Measurements from ENCODE around the gene TNFRSF18. TPM values are rescaled to one million over a fixed set of nuclear protein-coding genes. Genes with fewer than 3 reads are reported as not detected.
A peak's percentile ranks its signal among the peaks of the same experiment; 100 is the strongest.
"Not testable (repeated sequence)": the region's sequence is repeated elsewhere in the genome, so short reads cannot be mapped to it uniquely, and the experiment has no call there.

TNFRSF18 gene
- total and polyA plus RNA-seq, 8 donors, result 0.37 to 11.9 (median 2.6) TPM; not detected in 4

DNA sequence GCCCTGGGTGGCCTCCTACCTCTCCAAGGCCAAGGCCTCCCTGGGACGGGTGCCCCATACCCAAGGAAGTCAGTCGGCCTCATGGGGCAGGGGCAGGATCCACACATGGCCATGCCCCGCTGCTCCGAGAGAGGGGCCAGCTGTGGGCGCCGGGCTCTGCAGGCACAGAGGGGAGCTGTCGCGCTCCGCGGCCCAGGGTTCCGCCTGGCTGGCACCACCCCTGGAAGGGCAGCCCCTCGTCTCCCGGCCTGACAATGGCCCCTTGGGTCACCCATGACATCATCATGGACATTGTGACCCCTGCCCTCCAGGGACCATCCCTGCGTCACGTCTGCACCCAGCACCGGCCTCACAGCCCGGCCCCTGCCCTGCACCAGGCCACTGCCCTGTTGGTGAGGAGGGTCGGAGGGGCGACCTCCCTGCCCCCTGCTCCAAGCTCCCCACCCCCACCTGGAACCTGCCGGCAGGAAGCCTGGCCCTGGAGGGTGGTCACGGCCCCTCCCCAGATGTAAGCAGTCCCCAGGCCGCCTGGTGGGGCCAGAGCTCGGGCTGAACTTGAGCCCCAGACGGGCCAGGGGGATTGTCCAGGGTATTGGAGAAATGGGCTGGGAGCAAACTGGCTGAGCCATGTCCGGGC, 26.9 kb downstream of the TNFRSF18 start:
- WGBS, 5 donors, result 86 to 100% (median 91%) methylated on average over 1 to 25 of the region's 25 CpGs
- intact Hi-C loops (cut with DNase I; ENCODE audit: low total_unique reads), result loop anchor here (10.0 kb wide), 1 partner anchor 45 kb away; no protein-coding TSS in a partner anchor

DNA sequence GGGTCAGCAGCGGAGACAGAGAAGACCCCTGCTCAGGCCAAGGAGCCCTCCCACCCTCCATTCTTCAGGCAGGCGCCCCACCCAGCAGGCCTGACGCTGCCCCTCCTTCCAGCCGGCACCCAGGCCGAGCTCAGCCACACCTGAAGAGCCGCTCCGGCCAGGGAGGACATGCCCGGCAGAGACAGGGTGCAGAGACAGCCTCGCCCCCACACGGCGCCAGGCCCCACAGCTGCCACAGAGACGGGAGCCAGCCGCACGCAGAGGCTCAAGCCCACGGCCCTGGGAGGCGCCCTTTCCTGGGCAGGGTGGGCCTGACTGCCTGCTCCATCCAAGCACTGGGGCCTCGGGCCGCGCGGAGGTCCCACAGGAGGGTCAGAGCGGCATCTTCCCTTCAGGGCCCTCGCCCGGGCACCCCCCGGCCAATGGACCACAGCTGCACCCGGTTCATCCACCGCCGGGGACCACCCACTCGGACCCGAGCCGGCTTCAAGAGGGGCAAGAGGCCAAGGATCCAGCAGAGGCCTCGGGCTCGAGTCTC, 27.5 kb downstream of the TNFRSF18 start:
- H3K36me3 ChIP-seq, result no peaks in the 10 kb centered on the region
- H3K4me1 ChIP-seq, result peaks cover 0 to 3% (median 3%) of the 10 kb centered on the region in 4 donors
- intact Hi-C loops (cut with DNase I; ENCODE audit: low total_unique reads), result loop anchor here (10.0 kb wide), 1 partner anchor 46 kb away; no protein-coding TSS in a partner anchor
- no peak for TF ChIP-seq POLR2A (IDR thresholded peaks at IDR 0.05)
- no peak for TF ChIP-seq POLR2AphosphoS5 (IDR thresholded peaks at IDR 0.05)
- no peak for TF ChIP-seq EP300 (IDR thresholded peaks at IDR 0.05)
- TF ChIP-seq, protein P1, sequence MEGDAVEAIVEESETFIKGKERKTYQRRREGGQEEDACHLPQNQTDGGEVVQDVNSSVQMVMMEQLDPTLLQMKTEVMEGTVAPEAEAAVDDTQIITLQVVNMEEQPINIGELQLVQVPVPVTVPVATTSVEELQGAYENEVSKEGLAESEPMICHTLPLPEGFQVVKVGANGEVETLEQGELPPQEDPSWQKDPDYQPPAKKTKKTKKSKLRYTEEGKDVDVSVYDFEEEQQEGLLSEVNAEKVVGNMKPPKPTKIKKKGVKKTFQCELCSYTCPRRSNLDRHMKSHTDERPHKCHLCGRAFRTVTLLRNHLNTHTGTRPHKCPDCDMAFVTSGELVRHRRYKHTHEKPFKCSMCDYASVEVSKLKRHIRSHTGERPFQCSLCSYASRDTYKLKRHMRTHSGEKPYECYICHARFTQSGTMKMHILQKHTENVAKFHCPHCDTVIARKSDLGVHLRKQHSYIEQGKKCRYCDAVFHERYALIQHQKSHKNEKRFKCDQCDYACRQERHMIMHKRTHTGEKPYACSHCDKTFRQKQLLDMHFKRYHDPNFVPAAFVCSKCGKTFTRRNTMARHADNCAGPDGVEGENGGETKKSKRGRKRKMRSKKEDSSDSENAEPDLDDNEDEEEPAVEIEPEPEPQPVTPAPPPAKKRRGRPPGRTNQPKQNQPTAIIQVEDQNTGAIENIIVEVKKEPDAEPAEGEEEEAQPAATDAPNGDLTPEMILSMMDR (IDR thresholded peaks at IDR 0.05), result no peak
- no peak overlapping the region for H3K27ac ChIP-seq
- no peak for DNase-seq
- H3K27me3 ChIP-seq, result peaks cover 0 to 88% (median 2%) of the 10 kb centered on the region in 3 donors
- H3K4me3 ChIP-seq, result no peak overlapping the region
- H3K9me3 ChIP-seq, result no peaks in the 10 kb centered on the region
- WGBS, 5 donors, result 86 to 100% (median 93%) methylated on average over 5 to 32 of the region's 32 CpGs

More for the DNA sequence above, 26.9 kb downstream of the TNFRSF18 start:
- peaks cover 0 to 82% (median 0%) of the 10 kb centered on the region in 3 donors for H3K27me3 ChIP-seq
- no peaks in the 10 kb centered on the region for H3K4me1 ChIP-seq
- DNase-seq, result peak in 1 of 2 donors; percentile 8
- no peaks in the 10 kb centered on the region for H3K9me3 ChIP-seq
- no peak overlapping the region for H3K27ac ChIP-seq
- H3K4me3 ChIP-seq, result no peak overlapping the region
- H3K36me3 ChIP-seq, result no peaks in the 10 kb centered on the region
- TF ChIP-seq POLR2A (IDR thresholded peaks at IDR 0.05), result no peak
- TF ChIP-seq, protein P1 (IDR thresholded peaks at IDR 0.05), result no peak
- no peak for TF ChIP-seq EP300 (IDR thresholded peaks at IDR 0.05)
- TF ChIP-seq POLR2AphosphoS5 (IDR thresholded peaks at IDR 0.05), result no peak

DNA sequence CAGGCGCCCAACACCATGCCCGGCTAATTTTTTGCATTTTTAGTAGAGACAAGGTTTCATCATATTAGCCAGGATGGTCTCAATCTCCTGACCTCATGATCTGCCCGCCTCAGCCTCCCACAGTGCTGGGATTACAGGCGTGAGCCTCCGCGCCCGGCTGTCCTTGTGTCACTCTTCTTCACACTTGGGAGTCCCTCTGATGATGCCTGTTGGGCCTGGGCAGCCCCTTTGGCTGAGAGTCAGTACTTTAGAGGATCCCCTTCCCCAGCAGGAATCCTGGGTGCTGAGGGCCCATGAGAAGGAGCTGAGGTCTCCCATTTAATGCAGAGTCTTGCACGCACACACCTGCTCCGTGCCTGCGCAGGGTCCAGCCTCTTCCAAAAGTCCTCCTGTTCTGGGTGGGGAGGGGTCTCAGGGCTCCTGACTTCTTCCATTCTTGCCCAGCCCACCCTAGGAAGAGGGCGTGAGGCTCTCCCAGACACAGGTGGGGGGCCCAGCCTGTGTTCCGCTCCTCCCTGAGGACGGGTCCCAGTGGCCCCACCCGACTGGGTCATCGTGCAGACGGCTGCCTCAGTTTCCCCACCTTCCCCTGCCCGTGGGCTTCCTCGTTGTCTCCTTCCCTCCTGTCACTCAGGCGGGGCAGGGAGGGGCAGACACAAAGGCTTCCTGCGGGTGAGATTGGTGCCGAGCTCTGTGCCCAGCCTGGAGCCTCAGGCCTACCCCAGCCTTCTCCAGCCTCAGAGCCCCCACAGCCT, 28.8 kb downstream of the TNFRSF18 start:
- intact Hi-C loops (cut with DNase I; ENCODE audit: low total_unique reads), result loop anchor here (10.0 kb wide), 1 partner anchor 47 kb away; no protein-coding TSS in a partner anchor
- H3K36me3 ChIP-seq, result no peaks in the 10 kb centered on the region
- no peak overlapping the region for H3K27ac ChIP-seq
- peaks cover 0 to 94% (median 11%) of the 10 kb centered on the region in 3 donors for H3K27me3 ChIP-seq
- H3K4me3 ChIP-seq, result no peak overlapping the region
- no peaks in the 10 kb centered on the region for H3K9me3 ChIP-seq
- DNase-seq, result no peak
- H3K4me1 ChIP-seq, result peaks cover 5 to 12% (median 8%) of the 10 kb centered on the region in 4 donors
- WGBS, 5 donors, result 85 to 91% (median 88%) methylated on average over 20 to 21 of the region's 21 CpGs
- TF ChIP-seq EP300 (IDR thresholded peaks at IDR 0.05) (no peak), POLR2A (IDR thresholded peaks at IDR 0.05) (no peak), POLR2AphosphoS5 (IDR thresholded peaks at IDR 0.05) (no peak)
- TF ChIP-seq, protein P1 (IDR thresholded peaks at IDR 0.05), result no peak

DNA sequence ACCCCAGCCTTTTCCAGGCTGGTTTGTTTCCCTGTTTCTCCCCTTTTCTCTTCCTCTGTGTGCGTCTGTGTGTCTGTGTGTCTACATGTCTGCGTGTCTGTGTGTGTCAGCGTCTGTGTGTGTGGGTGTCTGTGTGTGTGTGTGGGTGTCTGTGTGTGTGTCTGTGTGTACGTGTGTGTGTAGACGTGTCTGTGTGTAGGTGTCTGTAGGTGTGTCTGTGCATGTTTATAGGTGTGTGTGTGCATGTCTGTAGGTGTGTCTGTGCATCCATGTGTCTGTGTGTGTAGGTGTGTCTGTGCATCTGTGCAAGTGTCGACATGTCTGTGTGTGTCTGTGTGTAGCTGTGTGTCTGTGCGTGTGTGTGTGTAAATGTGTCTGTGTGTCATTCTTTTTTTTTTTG, 29.5 kb downstream of the TNFRSF18 start:
- intact Hi-C loops (cut with DNase I; ENCODE audit: low total_unique reads), result loop anchor here (10.0 kb wide), 1 partner anchor 48 kb away; no protein-coding TSS in a partner anchor

DNA sequence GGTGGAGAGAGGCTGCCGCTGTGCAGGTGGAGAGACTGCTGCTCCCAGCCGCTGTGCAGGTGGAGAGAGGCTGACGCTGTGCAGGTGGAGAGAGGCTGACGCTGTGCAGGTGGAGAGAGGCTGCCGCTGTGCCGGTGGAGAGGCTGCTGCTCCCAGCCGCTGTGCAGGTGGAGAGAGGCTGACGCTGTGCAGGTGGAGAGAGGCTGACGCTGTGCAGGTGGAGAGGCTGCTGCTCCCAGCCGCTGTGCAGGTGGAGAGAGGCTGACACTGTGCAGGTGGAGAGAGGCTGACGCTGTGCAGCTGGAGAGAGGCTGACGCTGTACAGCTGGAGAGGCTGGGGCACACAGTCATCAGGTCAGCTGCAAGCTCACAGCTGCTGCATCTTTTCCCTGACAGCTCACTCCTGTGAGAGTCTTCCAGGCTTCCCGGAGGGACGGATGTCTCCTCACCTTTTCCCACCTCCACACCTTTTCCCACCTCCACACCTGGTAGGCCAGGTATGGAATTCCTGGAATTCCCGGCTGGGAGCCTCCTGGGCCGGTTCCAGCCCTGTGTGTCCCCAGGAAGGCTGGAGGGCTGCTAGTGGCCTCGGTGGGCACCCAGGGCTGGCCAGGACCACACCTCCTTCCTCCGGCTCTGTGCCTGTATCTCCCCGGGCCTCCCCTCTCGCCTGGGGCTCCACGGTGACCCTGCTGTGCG, 30.2 kb downstream of the TNFRSF18 start:
- not testable (repeated sequence) for H3K27ac ChIP-seq, H3K4me3 ChIP-seq, H3K9me3 ChIP-seq, H3K36me3 ChIP-seq
- 49 to 67% (median 55%) methylated on average over 17 to 22 of the region's 22 CpGs for WGBS, 5 donors
- DNase-seq, result peak in 1 of 2 donors; percentile 41
- intact Hi-C loops (cut with DNase I; ENCODE audit: low total_unique reads), result loop anchor here (10.0 kb wide), 1 partner anchor 49 kb away; no protein-coding TSS in a partner anchor
- Histone ChIP-seq H3K27me3 (peaks cover 0 to 94% (median 17%) of the 10 kb centered on the region in 3 donors), H3K4me1 (peaks cover 5 to 12% (median 8%) of the 10 kb centered on the region in 4 donors)

More for the DNA sequence above, 29.5 kb downstream of the TNFRSF18 start:
- H3K9me3 ChIP-seq, result no peaks in the 10 kb centered on the region
- TF ChIP-seq, protein P1 (IDR thresholded peaks at IDR 0.05), result no peak
- no peak for TF ChIP-seq POLR2AphosphoS5 (IDR thresholded peaks at IDR 0.05)
- no peak for TF ChIP-seq POLR2A (IDR thresholded peaks at IDR 0.05)
- no peak for TF ChIP-seq EP300 (IDR thresholded peaks at IDR 0.05)
- no peak overlapping the region for H3K4me3 ChIP-seq
- WGBS, 5 donors, result 73 to 91% (median 85%) methylated on average over 7 of the region's 7 CpGs
- peaks cover 0 to 94% (median 13%) of the 10 kb centered on the region in 3 donors for H3K27me3 ChIP-seq
- no peaks in the 10 kb centered on the region for H3K36me3 ChIP-seq
- DNase-seq, result no peak
- H3K4me1 ChIP-seq, result peaks cover 5 to 12% (median 8%) of the 10 kb centered on the region in 4 donors
- no peak overlapping the region for H3K27ac ChIP-seq
